Activated CD4-positive, alpha-beta T cell treated with anti-CD3 and anti-CD28 coated beads for 36 hours (primary cell): ENCODE data around the gene PCNX2. TPM values are rescaled to one million over a fixed set of nuclear protein-coding genes. Genes with fewer than 3 reads are reported as not detected.

Source experiments
- ATAC-seq: fragments of 200-7000 bp; cut with Tn5 transposase; one replicate; pipeline ENCODE4 v1.10.0; 2021; ENCODE audit warnings: mild to moderate bottlenecking, moderate library complexity
- CTCF ChIA-PET: fragments of 350-600 bp; sonication (Branson Sonifier 250); formaldehyde crosslinking; loops from one replicate; lab custom pipeline; 2021; ENCODE audit warnings: antibody characterized with exemption; lab: Charles Lee
- POLR2A ChIA-PET: fragments of 350-600 bp; sonication (Branson Sonifier 250); formaldehyde crosslinking; loops from one replicate; lab custom pipeline; 2021; ENCODE audit warnings: antibody characterized with exemption, inconsistent platforms; lab: Charles Lee
- DNase-seq: peaks from one replicate; pipeline ENCODE4 v3.0.0-alpha.2; 2020
- H3K27ac Mint-ChIP-seq: one replicate; pipeline ENCODE4 v1.8.0; 2021; ENCODE audit warnings: mixed read lengths
- H3K27me3 Mint-ChIP-seq: one replicate; pipeline ENCODE4 v1.8.0; 2021; ENCODE audit warnings: mixed read lengths
- H3K36me3 Mint-ChIP-seq: one replicate; pipeline ENCODE4 v1.8.0; 2021; ENCODE audit warnings: low read depth, mixed read lengths
- H3K4me1 Mint-ChIP-seq: one replicate; pipeline ENCODE4 v1.8.0; 2021; ENCODE audit warnings: mixed read lengths
- H3K4me3 Mint-ChIP-seq: one replicate; pipeline ENCODE4 v1.8.0; 2021; ENCODE audit warnings: mild to moderate bottlenecking, moderate library complexity, mixed read lengths
- H3K9me3 Mint-ChIP-seq: one replicate; pipeline ENCODE4 v1.8.0; 2021; ENCODE audit warnings: low read depth, mixed read lengths
- intact Hi-C, 2 experiments: fragments of 100-400 bp; cut with DNase I in 1 of 2; cut with micrococcal nuclease in 1 of 2; formaldehyde crosslinking; loops; one replicate each; pipeline versions ENCODE4 v1.14.2 to v1.15.1; 2022 to 2024; cut with DNase I, micrococcal nuclease
- total RNA-seq, 2 experiments: library from RNA; stranded (reverse); gene quantifications; one replicate each; pipeline ENCODE4 v1.2.3, GENCODE V29; 2021

The PCNX2 gene
- total RNA-seq, 2 experiments from 2014 or later, result 14.7 to 18.1 TPM

DNA sequence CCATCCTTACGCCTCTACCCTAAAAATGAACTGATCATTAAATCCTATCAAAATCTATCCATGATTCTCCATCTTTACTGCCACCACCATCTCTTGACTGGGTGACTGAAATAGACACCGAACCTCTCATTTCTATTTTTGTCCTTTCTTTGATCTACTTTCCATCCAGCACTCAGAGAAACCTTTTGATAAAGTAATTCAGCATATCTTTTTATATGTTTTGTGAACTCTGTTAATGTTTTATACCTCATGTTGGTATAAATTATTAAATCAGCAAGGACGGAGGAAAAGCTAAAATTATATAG, 13.0 kb downstream of the PCNX2 start:
- Mint-ChIP-seq H3K36me3 (peaks cover 14% of the 10 kb centered on the region), H3K9me3 (no peaks in the 10 kb centered on the region), H3K27ac (peak overlapping the region; percentile 93), H3K4me1 (peaks cover 43% of the 10 kb centered on the region), H3K4me3 (peak overlapping the region; percentile 53), H3K27me3 (no peaks in the 10 kb centered on the region)
- ChIA-PET CTCF (interaction anchor here (1.5 kb wide), 1 partner anchor 12 kb away, joined by 4 read pairs; no protein-coding TSS in a partner anchor), POLR2A (no interaction called here)
- ATAC-seq, result peak; percentile 47
- no peak for DNase-seq
- intact Hi-C loops, result loop anchor here in 1 of 2 experiments (1.0 kb wide), 1 partner anchor 13 kb away; the partner anchor contains the start of gene PCNX2

DNA sequence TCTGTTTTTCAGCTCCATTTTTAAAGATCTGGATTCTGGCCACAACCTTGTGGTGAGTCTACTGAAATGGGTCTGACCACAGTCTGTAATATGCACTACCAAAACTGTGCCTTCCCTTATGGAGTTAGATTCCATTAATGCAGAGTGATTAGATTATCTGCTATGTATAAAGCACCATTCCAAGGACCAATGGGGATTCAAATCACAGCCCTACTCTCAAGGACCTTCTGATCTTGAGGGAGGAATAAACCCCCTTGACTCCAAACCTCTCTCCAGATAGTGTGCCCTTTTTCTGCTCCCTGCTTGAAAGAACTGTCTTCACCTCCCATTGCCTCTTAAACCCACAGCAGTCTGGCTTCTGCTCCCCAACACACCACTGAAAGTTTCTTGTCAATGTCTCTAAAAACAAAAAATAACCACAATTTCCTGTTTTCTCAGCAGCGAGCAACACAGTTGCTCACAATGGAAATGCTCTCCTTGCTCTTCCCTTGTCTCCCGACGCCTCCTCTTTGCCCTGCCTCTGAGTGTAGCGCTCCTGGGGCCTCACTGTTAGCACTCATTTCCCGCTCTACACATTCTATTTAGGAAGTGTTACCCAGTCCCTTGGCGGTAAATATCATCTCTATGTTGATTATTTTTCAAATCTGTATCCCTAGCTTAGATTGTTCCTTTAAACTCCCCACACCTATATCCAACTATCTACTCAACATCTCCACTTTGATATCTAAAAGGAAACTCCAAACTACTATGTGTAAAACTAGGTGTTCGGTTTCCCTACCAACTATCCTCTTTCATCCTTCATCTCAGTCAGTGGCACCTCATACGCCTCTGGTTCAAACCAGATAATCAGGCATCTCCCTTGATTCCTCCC, 13.6 kb downstream of the PCNX2 start:
- ChIA-PET CTCF (interaction anchor here (1.5 kb wide), 1 partner anchor 13 kb away, joined by 4 read pairs; no protein-coding TSS in a partner anchor), POLR2A (no interaction called here)
- Mint-ChIP-seq H3K27ac (peak overlapping the region; percentile 93), H3K4me3 (peak overlapping the region; percentile 53), H3K36me3 (peaks cover 17% of the 10 kb centered on the region), H3K9me3 (no peaks in the 10 kb centered on the region), H3K27me3 (no peaks in the 10 kb centered on the region), H3K4me1 (peaks cover 43% of the 10 kb centered on the region)
- peak; percentile 46 for DNase-seq
- ATAC-seq, result peak; percentile 75
- intact Hi-C loops, result loop anchor here in 1 of 2 experiments (1.0 kb wide), 1 partner anchor 13 kb away; the partner anchor contains the start of gene PCNX2

DNA sequence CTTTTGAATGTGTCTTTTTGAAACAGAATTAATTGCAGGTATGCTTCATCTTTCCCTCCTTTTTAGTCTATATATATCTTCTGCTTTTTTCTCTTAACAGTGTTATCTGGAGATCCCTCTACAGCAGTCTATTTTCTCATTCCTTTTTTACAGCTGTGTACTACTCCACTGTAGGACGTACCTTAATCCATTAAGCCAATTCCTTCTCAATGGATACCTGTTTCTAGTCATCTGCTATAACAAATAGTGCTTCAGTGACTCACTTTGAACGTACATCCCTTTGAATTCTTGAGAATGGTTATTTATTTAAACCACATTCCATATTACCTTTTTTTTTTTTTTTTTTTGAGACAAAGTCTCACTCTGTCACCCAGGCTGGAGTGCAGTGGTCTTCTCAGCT, 15.6 kb downstream of the PCNX2 start:
- Mint-ChIP-seq H3K4me3 (no peak overlapping the region), H3K27me3 (no peaks in the 10 kb centered on the region), H3K27ac (no peak overlapping the region), H3K36me3 (peaks cover 19% of the 10 kb centered on the region), H3K9me3 (no peaks in the 10 kb centered on the region), H3K4me1 (peaks cover 43% of the 10 kb centered on the region)
- ATAC-seq (no peak), DNase-seq (no peak)
- ChIA-PET POLR2A (no interaction called here), CTCF (no interaction called here)
- intact Hi-C loops, result no loop called here

DNA sequence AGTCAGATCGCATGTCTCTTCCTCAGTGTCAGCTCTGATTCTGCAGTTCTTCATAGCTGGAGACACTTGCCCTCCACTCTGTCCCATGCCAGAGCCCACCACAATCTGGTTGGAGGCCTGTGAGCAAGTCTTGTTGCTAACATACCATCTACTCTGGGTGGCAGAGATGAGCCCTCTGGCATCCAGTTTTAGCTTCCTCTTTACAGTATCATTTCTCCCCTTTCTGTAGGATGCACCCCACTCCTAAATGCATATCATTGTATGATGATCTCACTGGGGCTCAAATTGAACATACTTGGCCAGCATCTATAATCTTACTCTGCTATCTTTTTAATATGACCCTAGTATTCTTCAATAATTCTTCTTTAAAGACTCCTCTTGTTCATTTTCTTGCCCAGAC, 16.9 kb downstream of the PCNX2 start:
- H3K27ac Mint-ChIP-seq, result no peak overlapping the region
- ChIA-PET POLR2A (no interaction called here), CTCF (interaction anchor here (0.6 to 0.7 kb wide), 3 partner anchors 16 to 1304 kb away, joined by 3 to 6 read pairs (median 3); no protein-coding TSS in a partner anchor)
- no peak for ATAC-seq
- peaks cover 13% of the 10 kb centered on the region for H3K36me3 Mint-ChIP-seq
- DNase-seq, result no peak
- H3K9me3 Mint-ChIP-seq, result no peaks in the 10 kb centered on the region
- H3K4me1 Mint-ChIP-seq, result peaks cover 37% of the 10 kb centered on the region
- no peak overlapping the region for H3K4me3 Mint-ChIP-seq
- intact Hi-C loops, result no loop called here
- H3K27me3 Mint-ChIP-seq, result no peaks in the 10 kb centered on the region

DNA sequence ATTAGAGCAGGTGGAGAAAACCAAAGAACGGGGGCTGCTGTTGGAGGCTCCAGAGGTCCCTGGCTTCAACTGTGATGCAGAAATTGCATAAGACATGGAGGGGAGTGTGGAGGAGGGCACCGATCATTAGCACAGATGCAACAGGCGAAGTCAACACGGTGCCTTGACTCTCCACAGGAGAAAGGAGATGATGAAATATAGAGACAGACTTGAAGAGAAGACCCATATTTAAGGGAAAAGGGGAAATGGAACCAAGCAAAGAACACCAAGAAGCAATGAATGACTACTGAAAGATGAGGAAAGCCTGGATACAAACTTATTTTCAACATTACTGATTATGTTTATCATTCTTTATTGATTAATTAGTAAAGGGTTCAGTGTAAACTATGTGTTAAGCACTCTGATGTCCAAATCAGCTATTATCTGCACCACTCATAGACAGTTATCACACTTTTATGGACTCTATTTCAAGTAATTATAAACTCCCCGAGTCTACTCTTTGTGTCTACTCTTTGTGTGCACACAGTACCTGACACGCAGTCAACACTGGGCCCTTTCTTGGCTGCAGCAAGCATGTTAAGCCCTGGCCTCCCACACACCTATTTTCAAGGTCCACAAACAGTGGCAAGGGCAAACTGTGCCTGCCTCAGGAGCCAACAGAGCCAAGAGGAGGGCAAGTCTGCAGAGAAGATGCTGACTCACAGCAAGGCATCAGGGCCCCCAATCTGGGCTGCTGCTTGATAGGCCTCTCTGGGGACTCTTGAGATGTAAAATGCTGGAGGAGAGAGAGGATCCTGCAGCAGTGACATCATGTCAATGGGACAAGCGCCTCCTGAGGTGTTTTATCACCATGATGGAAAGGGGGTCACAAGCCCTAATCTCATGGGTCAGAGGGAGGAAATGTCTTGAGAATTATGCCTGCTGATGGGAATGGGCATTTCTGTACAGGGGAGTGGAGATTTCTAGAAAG, 17.6 kb downstream of the PCNX2 start:
- Mint-ChIP-seq H3K9me3 (no peaks in the 10 kb centered on the region), H3K4me1 (peaks cover 30% of the 10 kb centered on the region), H3K27ac (peak overlapping the region; percentile 32), H3K4me3 (no peak overlapping the region), H3K36me3 (peaks cover 13% of the 10 kb centered on the region), H3K27me3 (no peaks in the 10 kb centered on the region)
- ChIA-PET CTCF (interaction anchor here (0.5 to 1.4 kb wide), 3 partner anchors 8 to 544 kb away, joined by 3 to 4 read pairs (median 3); no protein-coding TSS in a partner anchor), POLR2A (no interaction called here)
- intact Hi-C loops, result no loop called here
- ATAC-seq (no peak), DNase-seq (no peak)

DNA sequence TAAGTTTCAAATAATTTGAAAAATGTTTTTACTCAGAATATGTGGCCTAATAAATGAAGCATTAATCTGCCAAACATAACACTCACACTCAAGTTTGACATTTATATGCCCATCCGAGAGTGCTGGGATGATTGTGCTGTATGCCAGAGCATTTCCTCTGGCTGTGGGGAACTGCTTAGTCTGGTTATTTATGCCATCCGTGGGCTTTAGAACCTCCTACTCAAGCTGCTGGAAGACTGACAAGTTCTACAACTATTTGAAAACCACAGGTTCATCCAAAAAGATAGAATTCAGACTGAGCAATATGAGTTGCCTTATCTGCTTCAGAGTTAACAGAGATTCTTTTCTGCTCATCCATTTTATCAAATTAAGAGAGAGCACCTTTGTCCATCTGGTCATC, 25.9 kb downstream of the PCNX2 start:
- no peaks in the 10 kb centered on the region for H3K27me3 Mint-ChIP-seq
- H3K9me3 Mint-ChIP-seq, result no peaks in the 10 kb centered on the region
- DNase-seq (no peak), ATAC-seq (peak; percentile 54)
- intact Hi-C loops, result no loop called here
- H3K4me3 Mint-ChIP-seq, result no peak overlapping the region
- peaks cover 16% of the 10 kb centered on the region for H3K36me3 Mint-ChIP-seq
- peaks cover 31% of the 10 kb centered on the region for H3K4me1 Mint-ChIP-seq
- H3K27ac Mint-ChIP-seq, result no peak overlapping the region
- ChIA-PET POLR2A (no interaction called here), CTCF (no interaction called here)

DNA sequence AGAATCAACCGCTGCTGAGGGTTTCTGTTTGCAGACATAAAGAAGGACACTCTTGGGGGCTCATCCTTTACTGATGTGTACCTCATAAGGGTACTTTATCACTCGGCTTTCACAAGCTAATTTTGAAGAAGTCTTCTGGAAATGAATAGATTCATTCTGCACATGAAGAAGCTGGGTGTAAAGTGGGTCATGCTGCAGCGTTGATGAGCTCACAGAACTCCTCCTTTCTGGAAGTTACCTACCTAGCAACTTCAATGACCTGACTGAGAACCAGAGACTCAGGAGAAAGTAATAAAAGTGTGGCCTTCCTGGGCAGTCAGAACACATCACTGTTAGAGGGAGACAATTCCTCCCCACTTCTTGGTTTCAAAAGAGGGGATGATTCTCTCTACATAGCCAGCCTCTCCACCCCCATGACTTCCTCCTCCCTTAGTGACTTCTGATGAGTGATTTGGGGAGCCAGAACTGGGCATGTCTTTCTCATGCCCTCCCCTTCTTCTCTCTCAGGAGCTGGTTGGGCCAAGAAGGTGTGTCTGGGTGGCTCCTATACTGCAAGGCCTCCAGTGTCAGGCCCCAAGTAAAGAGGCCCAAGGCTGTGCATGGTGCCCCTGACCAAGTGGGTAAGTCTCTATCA, 27.0 kb downstream of the PCNX2 start:
- Mint-ChIP-seq H3K27me3 (no peaks in the 10 kb centered on the region), H3K36me3 (peaks cover 18% of the 10 kb centered on the region), H3K9me3 (no peaks in the 10 kb centered on the region), H3K4me3 (no peak overlapping the region), H3K4me1 (peaks cover 29% of the 10 kb centered on the region), H3K27ac (no peak overlapping the region)
- POLR2A ChIA-PET, result no interaction called here
- intact Hi-C loops, result no loop called here
- ATAC-seq (peak; percentile 75), DNase-seq (peak; percentile 23)
- CTCF ChIA-PET, result no interaction called here

DNA sequence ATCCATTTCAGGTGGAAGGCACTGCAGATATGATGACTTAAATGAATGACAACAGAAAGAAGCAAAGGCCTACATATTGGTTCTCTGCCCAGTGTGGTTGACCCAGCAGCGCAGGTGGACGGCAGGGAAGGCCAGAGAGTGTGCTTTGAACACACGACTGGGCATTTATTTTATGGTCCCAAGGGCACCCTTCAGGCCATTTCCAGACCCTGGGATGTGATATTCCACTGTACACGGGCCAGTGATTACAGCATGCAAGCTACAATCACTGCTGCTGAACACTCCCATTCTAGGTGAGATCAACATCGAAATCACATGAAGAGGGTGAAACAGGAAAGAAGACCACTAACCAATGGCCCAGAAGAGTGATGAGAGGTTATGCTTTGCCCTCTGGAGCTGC, 33.8 kb downstream of the PCNX2 start:
- CTCF ChIA-PET, result no interaction called here
- POLR2A ChIA-PET, result no interaction called here
- H3K9me3 Mint-ChIP-seq, result no peaks in the 10 kb centered on the region

DNA sequence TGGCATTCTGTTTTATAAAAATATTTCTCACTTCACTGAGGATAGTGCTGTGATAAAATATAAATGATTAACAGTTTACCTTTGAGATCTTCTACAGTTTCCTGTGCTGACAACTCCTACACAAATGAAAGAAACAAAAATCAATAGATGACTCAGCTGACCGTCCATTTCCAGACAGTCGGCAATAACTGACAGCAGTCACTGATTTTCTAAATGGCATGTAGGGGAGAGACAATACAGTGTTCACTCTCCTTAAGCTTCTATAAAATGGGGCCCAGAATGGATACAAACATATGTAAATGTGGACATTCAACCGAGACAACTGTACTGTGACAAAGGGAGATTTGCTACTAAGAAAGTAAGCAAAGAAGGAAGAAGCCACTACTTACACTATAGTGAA, 34.3 kb downstream of the PCNX2 start:
- no peak overlapping the region for H3K4me3 Mint-ChIP-seq
- ChIA-PET POLR2A (no interaction called here), CTCF (no interaction called here)
- DNase-seq, result no peak
- peak; percentile 60 for ATAC-seq
- H3K27ac Mint-ChIP-seq, result peak overlapping the region; percentile 56
- intact Hi-C loops, result no loop called here
- H3K36me3 Mint-ChIP-seq, result peaks cover 44% of the 10 kb centered on the region
- H3K9me3 Mint-ChIP-seq, result no peaks in the 10 kb centered on the region
- H3K4me1 Mint-ChIP-seq, result peaks cover 9% of the 10 kb centered on the region
- H3K27me3 Mint-ChIP-seq, result no peaks in the 10 kb centered on the region

More for the DNA sequence above, 33.8 kb downstream of the PCNX2 start:
- no peak for ATAC-seq
- Mint-ChIP-seq H3K36me3 (peaks cover 43% of the 10 kb centered on the region), H3K27ac (no peak overlapping the region), H3K27me3 (no peaks in the 10 kb centered on the region), H3K4me1 (peaks cover 10% of the 10 kb centered on the region), H3K4me3 (no peak overlapping the region)
- intact Hi-C loops, result no loop called here
- DNase-seq, result no peak

DNA sequence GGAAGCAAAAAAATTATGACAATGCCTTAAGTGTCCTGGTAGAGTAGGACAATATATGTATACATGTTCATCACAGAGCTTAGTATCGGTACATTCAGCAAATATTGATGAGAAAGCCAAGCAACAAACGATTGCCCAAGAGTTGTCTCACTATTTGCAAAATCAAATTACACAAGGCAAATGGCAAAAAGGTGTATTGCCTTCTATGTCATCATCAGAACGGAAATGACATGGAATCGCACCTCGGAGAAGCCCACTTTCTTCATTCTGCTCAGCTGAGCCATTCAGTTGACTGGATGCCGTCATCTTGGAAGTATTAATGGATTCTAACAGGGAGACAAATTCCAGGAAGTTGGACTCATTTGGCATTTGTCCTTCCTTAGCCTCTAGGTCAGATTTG, 37.7 kb downstream of the PCNX2 start:
- Mint-ChIP-seq H3K27ac (no peak overlapping the region), H3K4me3 (no peak overlapping the region), H3K9me3 (no peaks in the 10 kb centered on the region), H3K36me3 (peaks cover 49% of the 10 kb centered on the region), H3K4me1 (peaks cover 7% of the 10 kb centered on the region), H3K27me3 (no peaks in the 10 kb centered on the region)
- intact Hi-C loops, result loop anchor here in 1 of 2 experiments (5.0 kb wide), 1 partner anchor 50 kb away; no protein-coding TSS in a partner anchor
- CTCF ChIA-PET, result no interaction called here
- no peak for DNase-seq
- POLR2A ChIA-PET, result no interaction called here
- ATAC-seq, result no peak

DNA sequence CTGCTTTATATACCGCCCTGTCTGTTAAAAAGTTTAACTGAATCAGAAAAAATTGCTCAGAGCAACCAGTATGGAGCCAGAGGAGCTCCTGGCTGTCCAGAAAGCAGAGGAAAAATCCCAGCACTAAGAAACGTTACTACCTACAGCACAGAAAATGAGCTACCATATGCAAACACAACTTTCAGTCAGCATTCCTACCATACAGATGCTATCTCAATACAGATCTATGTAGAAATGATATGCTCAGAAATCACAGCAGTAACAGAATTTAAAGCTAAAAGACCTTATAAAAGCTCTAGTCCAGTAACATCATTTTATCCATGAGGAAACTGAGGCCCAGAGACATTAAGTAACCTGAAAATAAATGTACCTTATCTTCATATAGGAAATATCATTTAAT, 38.7 kb downstream of the PCNX2 start:
- no peak overlapping the region for H3K27ac Mint-ChIP-seq
- H3K4me1 Mint-ChIP-seq, result peaks cover 7% of the 10 kb centered on the region
- H3K27me3 Mint-ChIP-seq, result no peaks in the 10 kb centered on the region
- H3K9me3 Mint-ChIP-seq, result no peaks in the 10 kb centered on the region
- ChIA-PET CTCF (interaction anchor here (1.3 kb wide), 1 partner anchor 49 kb away, joined by 4 read pairs; no protein-coding TSS in a partner anchor), POLR2A (no interaction called here)
- intact Hi-C loops, result loop anchor here in 1 of 2 experiments (5.0 kb wide), 1 partner anchor 49 kb away; no protein-coding TSS in a partner anchor
- ATAC-seq, result no peak
- peaks cover 45% of the 10 kb centered on the region for H3K36me3 Mint-ChIP-seq
- DNase-seq, result no peak
- no peak overlapping the region for H3K4me3 Mint-ChIP-seq
